ENCODE results near the gene SLC25A28. TPM values are rescaled to one million over a fixed set of nuclear protein-coding genes. Genes with fewer than 3 reads are reported as not detected.
"Not testable (repeated sequence)": the region's sequence is repeated elsewhere in the genome, so short reads cannot be mapped to it uniquely, and the experiment has no call there.

Gene SLC25A28
- polyA plus RNA-seq, 3 donors = 36.6 to 50.8 (median 38.2) TPM

GRCh38 chr10:99647601-99648151 lies 27.4 kb upstream of the SLC25A28 start:
- no peak for DNase-seq (ENCODE audit: extremely low read depth in 1 of 11, low read depth in 9 of 11, low spot score in 4 of 11)

GRCh38 chr10:99633832-99634231 lies 13.6 kb upstream of the SLC25A28 start:
- DNase-seq (ENCODE audit: extremely low read depth in 1 of 11, low read depth in 9 of 11, low spot score in 4 of 11) = no peak

GRCh38 chr10:99631496-99631895 lies 11.3 kb upstream of the SLC25A28 start:
- no peak for DNase-seq (ENCODE audit: extremely low read depth in 1 of 11, low read depth in 9 of 11, low spot score in 4 of 11)

GRCh38 chr10:99630991-99631390 lies 10.8 kb upstream of the SLC25A28 start:
- DNase-seq (ENCODE audit: extremely low read depth in 1 of 11, low read depth in 9 of 11, low spot score in 4 of 11) = no peak

- DNase-seq (ENCODE audit: extremely low read depth in 1 of 11, low read depth in 9 of 11, low spot score in 4 of 11) = peak in 2 of 11 donors; percentile 20 to 27
Observed at GRCh38 chr10:99630433-99630832, 10.2 kb upstream of the SLC25A28 start.

- DNase-seq (ENCODE audit: extremely low read depth in 1 of 11, low read depth in 9 of 11, low spot score in 4 of 11) = no peak
Observed at GRCh38 chr10:99629625-99629978, 9.4 kb upstream of the SLC25A28 start.

GRCh38 chr10:99628923-99629624 lies 8.8 kb upstream of the SLC25A28 start:
- no peak for DNase-seq (ENCODE audit: extremely low read depth in 1 of 11, low read depth in 9 of 11, low spot score in 4 of 11)

- DNase-seq (ENCODE audit: extremely low read depth in 1 of 11, low read depth in 9 of 11, low spot score in 4 of 11) = not testable (repeated sequence)
Observed at GRCh38 chr10:99625124-99625523, 4.9 kb upstream of the SLC25A28 start.

GRCh38 chr10:99623919-99624318 lies 3.7 kb upstream of the SLC25A28 start:
- no peak for DNase-seq (ENCODE audit: extremely low read depth in 1 of 11, low read depth in 9 of 11, low spot score in 4 of 11)

GRCh38 chr10:99621454-99622251 lies 1.4 kb upstream of the SLC25A28 start:
- DNase-seq (ENCODE audit: extremely low read depth in 1 of 11, low read depth in 9 of 11, low spot score in 4 of 11) = no peak

- peak; percentile 69 to 85 (median 81) for DNase-seq (ENCODE audit: extremely low read depth in 1 of 11, low read depth in 9 of 11, low spot score in 4 of 11)
Observed at GRCh38 chr10:99620711-99621453, 643 bp upstream of the SLC25A28 start.

- DNase-seq (ENCODE audit: extremely low read depth in 1 of 11, low read depth in 9 of 11, low spot score in 4 of 11) = peak in 1 of 11 donors; percentile 3
Observed at GRCh38 chr10:99619090-99619800, 994 bp downstream of the SLC25A28 start.

GRCh38 chr10:99617696-99618095 lies 2.5 kb downstream of the SLC25A28 start:
- no peak for DNase-seq (ENCODE audit: extremely low read depth in 1 of 11, low read depth in 9 of 11, low spot score in 4 of 11)

GRCh38 chr10:99615426-99615825 lies 4.8 kb downstream of the SLC25A28 start:
- DNase-seq (ENCODE audit: extremely low read depth in 1 of 11, low read depth in 9 of 11, low spot score in 4 of 11) = no peak

- DNase-seq (ENCODE audit: extremely low read depth in 1 of 11, low read depth in 9 of 11, low spot score in 4 of 11) = peak in 4 of 11 donors; percentile 32 to 57 (median 42)
Observed at GRCh38 chr10:99612167-99612831, 7.9 kb downstream of the SLC25A28 start.

- no peak for DNase-seq (ENCODE audit: extremely low read depth in 1 of 11, low read depth in 9 of 11, low spot score in 4 of 11)
Observed at GRCh38 chr10:99611326-99611725, 8.9 kb downstream of the SLC25A28 start.

GRCh38 chr10:99610221-99610620 lies 10.0 kb downstream of the SLC25A28 start:
- no peak for DNase-seq (ENCODE audit: extremely low read depth in 1 of 11, low read depth in 9 of 11, low spot score in 4 of 11)

- no peak for DNase-seq (ENCODE audit: extremely low read depth in 1 of 11, low read depth in 9 of 11, low spot score in 4 of 11)
Observed at GRCh38 chr10:99609186-99609585, 11.1 kb downstream of the SLC25A28 start.
